Sigmoid colon (tissue), 7 donors: ENCODE measurements around the gene NDUFS8. TPM values are rescaled to one million over a fixed set of nuclear protein-coding genes. Genes with fewer than 3 reads are reported as not detected.

Experiments used
- DNase-seq: peaks from one replicate; pipeline ENCODE4 v3.0.0-alpha.2; 2019
- H3K27ac ChIP-seq, 4 donors: fragments of 200-600 bp; sonication (generic); one replicate each; pipeline ENCODE4 v1.5.1; 2016 to 2019; ENCODE audit warnings: mild to moderate bottlenecking in 1 of 4
- H3K27me3 ChIP-seq, 3 donors: fragments of 200-600 bp; sonication (generic); one replicate each; pipeline ENCODE4 v1.5.1; 2019; ENCODE audit warnings: mild to moderate bottlenecking in 1 of 3
- H3K36me3 ChIP-seq, 4 donors: fragments of 200-600 bp; sonication (generic); one replicate each; pipeline ENCODE4 v1.5.1; 2016 to 2019
- H3K4me1 ChIP-seq, 4 donors: fragments of 200-600 bp; sonication (generic); one replicate each; pipeline ENCODE4 v1.5.1; 2017 to 2019
- H3K4me3 ChIP-seq, 4 donors: fragments of 200-600 bp; sonication (generic); one replicate each; pipeline ENCODE4 v1.5.1; 2017 to 2019; ENCODE audit warnings: mild to moderate bottlenecking in 2 of 4, moderate library complexity in 1 of 4
- H3K9me3 ChIP-seq, 4 donors: fragments of 200-600 bp in 3 of 4; sonication (generic) in 3 of 4; one replicate each; pipeline versions ENCODE4 v1.5.1 to v1.6.1; 2013 to 2019
- EP300 ChIP-seq, 4 donors: sonication (generic); formaldehyde crosslinking; IDR thresholded peaks; one replicate each; pipeline ENCODE4 v1.6.1; 2017; ENCODE audit warnings: antibody characterized with exemption in 4 of 4
- POLR2A ChIP-seq, 2 donors: fragments of 450-650 bp; IDR thresholded peaks; one replicate each; pipeline ENCODE4 v1.6.1; 2016; ENCODE audit warnings: antibody characterized with exemption in 2 of 2, mild to moderate bottlenecking in 2 of 2, moderate library complexity in 2 of 2
- POLR2AphosphoS5 ChIP-seq, 4 donors: sonication (generic); formaldehyde crosslinking; IDR thresholded peaks; one replicate each; pipeline ENCODE4 v1.6.1; 2017; ENCODE audit warnings: antibody characterized with exemption in 4 of 4
- WGBS, 2 donors: extraction: QIAGEN DNeasy Blood & Tissue Kit; methylation state at CpG; one replicate each; pipeline ENCODE4 v1.1.7; 2013; 5-methylcytosine and 5-hydroxymethylcytosine counted together
- intact Hi-C: fragments of 100-400 bp; cut with DNase I; formaldehyde crosslinking; loops from one replicate; pipeline ENCODE4 v1.15.1; 2023
- polyA plus RNA-seq, 3 donors: library from polyadenylated mRNA; stranded (reverse); fragments of 200-250 nt; gene quantifications; one replicate each; pipeline ENCODE4 v1.2.3, GENCODE V29; 2013
- total RNA-seq, 4 donors: library from RNA; depleted of rRNA; stranded (reverse); fragments of >200 nt; gene quantifications; one replicate each; pipeline ENCODE4 v1.1.0, GENCODE V29; 2016
- TF ChIP-seq, protein P1 (sequence below), 4 experiments: fragments of 450-650 bp in 3 of 4; fragments of 200-600 bp in 1 of 4; IDR thresholded peaks; one replicate each; pipeline ENCODE4 v1.5.1; 2016 to 2019; ENCODE audit warnings: antibody characterized with exemption in 4 of 4, mild to moderate bottlenecking in 3 of 4, moderate library complexity in 2 of 4
- donor health status: healthy with polysubstance abuse.
- donor health status: Bipolar disorder and iron deficiency.
- donor health status: healthy.

The NDUFS8 gene
- total and polyA plus RNA-seq, 7 donors, result 149 to 255 (median 174) TPM

DNA sequence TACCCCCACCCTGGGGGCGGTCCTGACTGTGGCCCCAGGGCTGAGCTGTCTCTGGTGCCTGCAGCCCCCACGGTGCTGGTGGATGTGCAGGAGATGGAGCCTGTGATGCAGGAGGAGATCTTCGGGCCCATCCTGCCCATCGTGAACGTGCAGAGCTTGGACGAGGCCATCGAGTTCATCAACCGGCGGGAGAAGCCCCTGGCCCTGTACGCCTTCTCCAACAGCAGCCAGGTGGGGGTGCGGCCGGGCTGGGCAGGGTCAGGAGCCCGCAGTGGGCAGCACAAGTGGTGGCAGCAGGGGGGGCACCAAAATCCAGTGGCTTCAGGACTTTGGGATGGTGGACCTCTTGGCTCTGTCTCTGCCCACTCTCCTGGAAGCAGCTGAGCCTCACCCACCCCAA is 8.0 kb upstream of the NDUFS8 start:
- Histone ChIP-seq H3K4me3 (no peak overlapping the region), H3K36me3 (peaks cover 0 to 20% (median 4%) of the 10 kb centered on the region in 4 donors), H3K4me1 (peaks cover 0 to 2% (median 0%) of the 10 kb centered on the region in 4 donors), H3K9me3 (peaks cover 0 to 4% (median 0%) of the 10 kb centered on the region in 4 donors), H3K27me3 (no peaks in the 10 kb centered on the region), H3K27ac (no peak overlapping the region)
- DNase-seq, result no peak
- intact Hi-C loops, result no loop called here
- 90 to 93% methylated on average over 13 of the region's 13 CpGs for WGBS, 2 donors
- no peak for TF ChIP-seq POLR2A (IDR thresholded peaks at IDR 0.05)
- no peak for TF ChIP-seq POLR2AphosphoS5 (IDR thresholded peaks at IDR 0.05)
- TF ChIP-seq EP300 (IDR thresholded peaks at IDR 0.05), result no peak
- TF ChIP-seq, protein P1, sequence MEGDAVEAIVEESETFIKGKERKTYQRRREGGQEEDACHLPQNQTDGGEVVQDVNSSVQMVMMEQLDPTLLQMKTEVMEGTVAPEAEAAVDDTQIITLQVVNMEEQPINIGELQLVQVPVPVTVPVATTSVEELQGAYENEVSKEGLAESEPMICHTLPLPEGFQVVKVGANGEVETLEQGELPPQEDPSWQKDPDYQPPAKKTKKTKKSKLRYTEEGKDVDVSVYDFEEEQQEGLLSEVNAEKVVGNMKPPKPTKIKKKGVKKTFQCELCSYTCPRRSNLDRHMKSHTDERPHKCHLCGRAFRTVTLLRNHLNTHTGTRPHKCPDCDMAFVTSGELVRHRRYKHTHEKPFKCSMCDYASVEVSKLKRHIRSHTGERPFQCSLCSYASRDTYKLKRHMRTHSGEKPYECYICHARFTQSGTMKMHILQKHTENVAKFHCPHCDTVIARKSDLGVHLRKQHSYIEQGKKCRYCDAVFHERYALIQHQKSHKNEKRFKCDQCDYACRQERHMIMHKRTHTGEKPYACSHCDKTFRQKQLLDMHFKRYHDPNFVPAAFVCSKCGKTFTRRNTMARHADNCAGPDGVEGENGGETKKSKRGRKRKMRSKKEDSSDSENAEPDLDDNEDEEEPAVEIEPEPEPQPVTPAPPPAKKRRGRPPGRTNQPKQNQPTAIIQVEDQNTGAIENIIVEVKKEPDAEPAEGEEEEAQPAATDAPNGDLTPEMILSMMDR (IDR thresholded peaks at IDR 0.05), result no peak

DNA sequence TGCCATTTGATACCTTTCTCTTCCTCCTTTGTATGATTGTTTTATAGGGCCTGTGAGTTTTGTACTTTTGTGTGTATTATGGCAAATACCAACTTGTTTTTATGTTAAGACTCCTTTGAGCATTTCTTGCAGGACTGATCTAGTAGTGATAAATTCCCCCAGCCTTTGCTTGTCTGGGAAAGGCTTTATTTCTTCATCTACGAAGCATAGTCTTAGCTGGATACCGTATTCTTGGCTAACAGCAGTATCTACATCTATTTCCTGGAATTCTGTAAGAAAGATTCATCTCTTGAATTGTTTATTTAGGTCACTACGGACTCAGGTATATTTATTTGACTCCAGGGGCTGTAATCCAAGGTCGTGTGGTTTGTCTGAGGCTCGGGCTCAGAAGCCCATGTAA is 6.0 kb upstream of the NDUFS8 start:
- Histone ChIP-seq H3K4me3 (no peak overlapping the region), H3K27me3 (no peaks in the 10 kb centered on the region), H3K4me1 (peaks cover 0 to 8% (median 3%) of the 10 kb centered on the region in 4 donors), H3K9me3 (peaks cover 0 to 4% (median 0%) of the 10 kb centered on the region in 4 donors), H3K36me3 (peaks cover 0 to 20% (median 4%) of the 10 kb centered on the region in 4 donors), H3K27ac (no peak overlapping the region)
- TF ChIP-seq EP300 (IDR thresholded peaks at IDR 0.05) (no peak), POLR2A (IDR thresholded peaks at IDR 0.05) (no peak), POLR2AphosphoS5 (IDR thresholded peaks at IDR 0.05) (no peak)
- TF ChIP-seq, protein P1 (IDR thresholded peaks at IDR 0.05), result no peak
- WGBS, 2 donors, result 91% methylated on average over 5 of the region's 5 CpGs
- intact Hi-C loops, result no loop called here
- no peak for DNase-seq

DNA sequence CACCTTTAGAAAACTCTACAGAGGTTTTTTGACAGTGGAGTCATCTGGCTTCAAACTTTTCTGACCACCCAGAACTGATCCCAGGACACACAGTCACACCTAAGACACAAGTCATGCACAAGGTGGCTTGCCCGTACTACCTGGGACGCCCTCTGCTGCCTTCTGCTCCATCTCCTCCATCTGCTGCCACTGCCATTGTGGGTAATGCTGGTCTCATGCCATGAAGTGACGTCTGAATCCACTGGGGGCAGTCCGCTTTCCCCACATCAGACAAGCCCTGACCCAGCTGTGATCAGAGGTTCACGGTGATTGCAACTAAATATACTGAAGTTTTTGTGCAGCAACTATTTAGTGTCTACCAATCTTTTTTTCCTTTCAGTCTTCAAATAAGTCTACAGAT is 5.4 kb upstream of the NDUFS8 start:
- Histone ChIP-seq H3K9me3 (peaks cover 0 to 4% (median 0%) of the 10 kb centered on the region in 4 donors), H3K36me3 (peaks cover 0 to 20% (median 4%) of the 10 kb centered on the region in 4 donors), H3K27me3 (no peaks in the 10 kb centered on the region), H3K4me1 (peaks cover 0 to 11% (median 7%) of the 10 kb centered on the region in 4 donors), H3K27ac (no peak overlapping the region), H3K4me3 (no peak overlapping the region)
- TF ChIP-seq EP300 (IDR thresholded peaks at IDR 0.05), result no peak
- TF ChIP-seq, protein P1 (IDR thresholded peaks at IDR 0.05), result no peak
- no peak for TF ChIP-seq POLR2A (IDR thresholded peaks at IDR 0.05)
- TF ChIP-seq POLR2AphosphoS5 (IDR thresholded peaks at IDR 0.05), result no peak
- WGBS, 2 donors, result 76 to 88% methylated on average over 5 of the region's 5 CpGs
- intact Hi-C loops, result no loop called here
- no peak for DNase-seq

DNA sequence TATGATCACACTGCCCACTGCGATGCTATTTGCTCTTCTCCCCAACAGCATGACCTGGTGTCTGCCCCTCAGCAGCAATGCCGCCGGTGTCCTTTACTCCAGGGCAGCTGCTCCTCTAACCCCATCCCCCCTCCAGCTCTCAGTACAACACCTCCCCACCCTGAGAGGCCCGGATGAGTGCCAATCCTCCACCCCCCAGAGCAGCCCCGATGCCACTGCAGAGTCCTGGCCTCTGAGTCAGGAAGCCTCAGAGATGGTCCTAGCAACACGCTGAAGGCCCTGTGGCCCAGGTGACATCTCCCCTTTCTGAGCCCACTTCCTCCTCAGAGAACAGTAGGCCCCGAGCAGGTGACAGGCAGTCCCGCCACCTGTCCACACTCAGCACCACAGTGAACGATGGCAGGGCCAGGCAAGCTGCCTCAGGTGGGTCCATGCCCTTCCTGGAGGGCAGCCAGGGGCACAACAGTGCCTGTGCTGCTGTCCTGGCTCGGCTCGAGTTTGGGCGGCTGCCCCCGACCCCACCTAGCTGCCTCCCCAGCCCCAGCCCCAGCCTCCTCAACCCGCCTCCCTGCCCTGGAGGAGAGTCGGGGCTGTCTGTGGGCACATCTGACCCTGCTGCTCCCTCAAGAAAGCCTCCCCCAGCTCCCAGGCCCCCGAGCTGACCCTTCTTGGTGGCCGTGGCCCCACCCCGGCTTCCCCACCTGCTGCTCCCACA is 3.9 kb upstream of the NDUFS8 start:
- peaks cover 0 to 20% (median 4%) of the 10 kb centered on the region in 4 donors for H3K36me3 ChIP-seq
- H3K27me3 ChIP-seq, result no peaks in the 10 kb centered on the region
- no peak overlapping the region for H3K27ac ChIP-seq
- WGBS, 2 donors, result 85 to 89% methylated on average over 18 of the region's 18 CpGs
- peaks cover 0 to 4% (median 0%) of the 10 kb centered on the region in 4 donors for H3K9me3 ChIP-seq
- no peak for TF ChIP-seq EP300 (IDR thresholded peaks at IDR 0.05)
- TF ChIP-seq, protein P1 (IDR thresholded peaks at IDR 0.05), result no peak
- TF ChIP-seq POLR2A (IDR thresholded peaks at IDR 0.05), result no peak
- TF ChIP-seq POLR2AphosphoS5 (IDR thresholded peaks at IDR 0.05), result no peak
- intact Hi-C loops, result no loop called here
- H3K4me3 ChIP-seq, result no peak overlapping the region
- peaks cover 0 to 18% (median 12%) of the 10 kb centered on the region in 4 donors for H3K4me1 ChIP-seq
- DNase-seq, result no peak
